H9 (cell line): Measurements from ENCODE around the gene JAK1. TPM values are rescaled to one million over a fixed set of nuclear protein-coding genes. Genes with fewer than 3 reads are reported as not detected.
A peak's percentile ranks its signal among the peaks of the same experiment; 100 is the strongest.

Experiments
- DNase-seq: peaks from one replicate; pipeline ENCODE4 v3.0.0-alpha.2; 2017
- H2AFZ ChIP-seq: one replicate; pipeline ENCODE4 v1.6.1; 2013; ENCODE audit warnings: mild to moderate bottlenecking, low read length, control low read depth, moderate library complexity
- H2AK5ac ChIP-seq: 2 replicates; pipeline ENCODE4 v1.6.1; 2013; ENCODE audit warnings: low read length, control low read depth, mixed read lengths; ENCODE audit not compliant: insufficient read length
- H2BK120ac ChIP-seq: one replicate; pipeline ENCODE4 v1.6.1; 2013; ENCODE audit warnings: low read depth, mild to moderate bottlenecking, low read length, control low read depth, inconsistent platforms; ENCODE audit not compliant: poor library complexity, severe bottlenecking
- H2BK12ac ChIP-seq: 2 replicates; pipeline ENCODE4 v1.6.1; 2013; ENCODE audit warnings: low read length, control low read depth, mixed read lengths, low read depth; ENCODE audit not compliant: insufficient read length
- H2BK15ac ChIP-seq: 2 replicates; pipeline ENCODE4 v1.6.1; 2013; ENCODE audit warnings: low read depth, low read length, control low read depth
- H2BK20ac ChIP-seq: one replicate; pipeline ENCODE4 v1.6.1; 2013; ENCODE audit warnings: low read depth, mild to moderate bottlenecking, low read length, control low read depth, inconsistent platforms; ENCODE audit not compliant: poor library complexity, severe bottlenecking
- H2BK5ac ChIP-seq: 2 replicates; pipeline ENCODE4 v1.6.1; 2013; ENCODE audit warnings: low read length, control low read depth, mixed read lengths; ENCODE audit not compliant: insufficient read length
- H3K14ac ChIP-seq: 2 replicates; pipeline ENCODE4 v1.6.1; 2013; ENCODE audit warnings: low read length, control low read depth; ENCODE audit not compliant: insufficient read depth
- H3K18ac ChIP-seq: 2 replicates; pipeline ENCODE4 v1.6.1; 2013; ENCODE audit warnings: low read depth, mild to moderate bottlenecking, mixed read lengths, low read length, control low read depth; ENCODE audit not compliant: insufficient read length
- H3K23ac ChIP-seq: 2 replicates; pipeline ENCODE4 v1.6.1; 2013; ENCODE audit warnings: low read length, control low read depth, mixed read lengths, low read depth; ENCODE audit not compliant: insufficient read length
- H3K23me2 ChIP-seq: 2 replicates; pipeline ENCODE4 v1.6.1; 2013; ENCODE audit warnings: low read depth, mild to moderate bottlenecking, mixed read lengths, low read length, control low read depth; ENCODE audit not compliant: insufficient read length, poor library complexity, severe bottlenecking
- H3K27ac ChIP-seq: 2 replicates; pipeline ENCODE4 v1.5.1; 2013; ENCODE audit warnings: low read length, control low read depth, mixed read lengths, low read depth; ENCODE audit not compliant: insufficient read length
- H3K27me3 ChIP-seq: 2 replicates; pipeline ENCODE4 v1.6.1; 2013; ENCODE audit warnings: low read length, control low read depth, inconsistent platforms; ENCODE audit not compliant: insufficient read depth
- H3K4ac ChIP-seq: 2 replicates; pipeline ENCODE4 v1.6.1; 2013; ENCODE audit warnings: low read depth, mild to moderate bottlenecking, control low read depth, inconsistent platforms, low read length, moderate library complexity
- H3K4me1 ChIP-seq: 2 replicates; pipeline ENCODE4 v1.6.1; 2013; ENCODE audit warnings: low read length, control low read depth, inconsistent platforms; ENCODE audit not compliant: insufficient read depth
- H3K4me2 ChIP-seq: 2 replicates; pipeline ENCODE4 v1.6.1; 2013; ENCODE audit warnings: low read length, control low read depth, mixed read lengths; ENCODE audit not compliant: insufficient read length, insufficient read depth
- H3K56ac ChIP-seq: 2 replicates; pipeline ENCODE4 v1.6.1; 2013; ENCODE audit warnings: low read depth, mild to moderate bottlenecking, mixed read lengths, low read length, control low read depth; ENCODE audit not compliant: insufficient read length
- H3K79me1 ChIP-seq: 2 replicates; pipeline ENCODE4 v1.6.1; 2013; ENCODE audit warnings: low read depth, mild to moderate bottlenecking, moderate library complexity, low read length, control low read depth, inconsistent platforms; ENCODE audit not compliant: insufficient read depth, poor library complexity, severe bottlenecking
- H3K79me2 ChIP-seq: 2 replicates; pipeline ENCODE4 v1.6.1; 2013; ENCODE audit warnings: low read length, control low read depth, inconsistent platforms; ENCODE audit not compliant: insufficient read depth
- H3K9ac ChIP-seq: 2 replicates; pipeline ENCODE4 v1.6.1; 2013; ENCODE audit warnings: low read length, control low read depth, mixed read lengths; ENCODE audit not compliant: insufficient read length; ENCODE audit errors: extremely low read depth
- H3K9me3 ChIP-seq: one replicate; pipeline ENCODE4 v1.6.1; 2013; ENCODE audit warnings: low read depth, low read length, inconsistent platforms; ENCODE audit not compliant: control insufficient read depth
- H3T11ph ChIP-seq: one replicate; pipeline ENCODE4 v1.6.1; 2013; ENCODE audit warnings: mild to moderate bottlenecking, low read length, control low read depth, inconsistent platforms
- H4K20me1 ChIP-seq: one replicate; pipeline ENCODE4 v1.6.1; 2013; ENCODE audit not compliant: control insufficient read depth, insufficient read length, insufficient read depth
- H4K5ac ChIP-seq: 2 replicates; pipeline ENCODE4 v1.6.1; 2013; ENCODE audit warnings: low read depth, mild to moderate bottlenecking, mixed read lengths, low read length, control low read depth; ENCODE audit not compliant: insufficient read length
- H4K8ac ChIP-seq: replicated peaks from 2 replicates; pipeline ENCODE4 v1.6.1; 2013; ENCODE audit warnings: low read length, control low read depth, mixed read lengths, low read depth; ENCODE audit not compliant: insufficient read length
- H4K91ac ChIP-seq: 2 replicates; pipeline ENCODE4 v1.6.1; 2013; ENCODE audit warnings: low read depth, mild to moderate bottlenecking, moderate library complexity, mixed read lengths, low read length, control low read depth; ENCODE audit not compliant: insufficient read length
- H3K27ac Mint-ChIP-seq, 3 experiments: 2 replicates in 2 of 3; 3 replicates in 1 of 3; pipeline ENCODE4 v1.8.0; 2020 to 2021; ENCODE audit warnings: mixed read lengths in 3 of 3, mild to moderate bottlenecking in 1 of 3, moderate library complexity in 1 of 3
- H3K27me3 Mint-ChIP-seq: 2 replicates; pipeline ENCODE4 v1.8.0; 2021; ENCODE audit warnings: low read depth, mild to moderate bottlenecking, moderate library complexity, mixed read lengths
- H3K36me3 Mint-ChIP-seq, 3 experiments: 2 replicates in 2 of 3; 3 replicates in 1 of 3; pipeline ENCODE4 v1.8.0; 2020 to 2021; ENCODE audit warnings: low read depth in 3 of 3, mixed read lengths in 3 of 3; ENCODE audit not compliant: insufficient read depth in 1 of 3
- H3K4me1 Mint-ChIP-seq, 2 experiments: 2 replicates each; pipeline ENCODE4 v1.8.0; 2020; ENCODE audit warnings: mixed read lengths in 2 of 2
- H3K4me3 Mint-ChIP-seq, 2 experiments: 2 replicates in 1 of 2; 3 replicates in 1 of 2; pipeline ENCODE4 v1.8.0; 2020 to 2021; ENCODE audit warnings: mild to moderate bottlenecking in 2 of 2, mixed read lengths in 2 of 2, moderate library complexity in 1 of 2
- H3K9me3 Mint-ChIP-seq, 2 experiments: 2 replicates in 1 of 2; 3 replicates in 1 of 2; pipeline ENCODE4 v1.8.0; 2020; ENCODE audit warnings: mild to moderate bottlenecking in 2 of 2, mixed read lengths in 2 of 2, moderate library complexity in 1 of 2
- CTCF ChIP-seq: fragments of 200-600 bp; sonication (generic); conservative IDR thresholded peaks from 3 replicates; pipeline ENCODE4 v1.8.0; 2021; ENCODE audit warnings: antibody characterized with exemption, mild to moderate bottlenecking
- WGBS: extraction: QIAGEN DNeasy Blood & Tissue Kit; methylation state at CpG from one replicate; pipeline ENCODE4 v1.1.7; 2013; ENCODE audit warnings: missing lambda C conversion rate, low lambda C conversion rate, mixed read lengths; ENCODE audit not compliant: insufficient read length; ENCODE audit errors: extremely low coverage; 5-methylcytosine and 5-hydroxymethylcytosine counted together
- total RNA-seq: library from RNA; stranded (reverse); gene quantifications from 2 replicates; pipeline ENCODE4 v1.2.1, GENCODE V29; 2021

Gene JAK1
- total RNA-seq, 1 experiment from 2014 or later, result 12.8 TPM

- H3K9me3 Mint-ChIP-seq, result no peaks in the 10 kb centered on the region
- no peak overlapping the region for H3K23ac ChIP-seq
- H3K4me2 ChIP-seq, result no peak overlapping the region
- H3K18ac ChIP-seq, result no peak overlapping the region
- no peak overlapping the region for H3T11ph ChIP-seq
- no peak overlapping the region for H4K91ac ChIP-seq
- no peak overlapping the region for H2BK5ac ChIP-seq
- TF ChIP-seq CTCF, result no peak
- no peaks in the 10 kb centered on the region; the same call in 1 of the 2 replicates for H3K79me2 ChIP-seq
- no peaks in the 10 kb centered on the region for H3K79me1 ChIP-seq
- H3K9ac ChIP-seq, result no peak overlapping the region
- no peak overlapping the region for H4K8ac ChIP-seq
- peak overlapping the region in 2 of 3 experiments; percentile 1 to 14; a peak in 2 of 7 replicates for H3K27ac Mint-ChIP-seq
- no peak overlapping the region for H2BK20ac ChIP-seq
- no peak overlapping the region for H2BK120ac ChIP-seq
- H2AK5ac ChIP-seq, result no peak overlapping the region
- H3K14ac ChIP-seq, result no peak overlapping the region
- no peak overlapping the region for H3K27ac ChIP-seq
- no peaks in the 10 kb centered on the region for H3K27me3 ChIP-seq
- no CpG with 5 or more reads among the region's 4 CpGs for WGBS
- H2AFZ ChIP-seq, result no peak overlapping the region
- H3K4me3 Mint-ChIP-seq, result no peak overlapping the region; a peak in 1 of 5 replicates
- H4K20me1 ChIP-seq, result no peaks in the 10 kb centered on the region
- H3K4me1 Mint-ChIP-seq, result peaks cover 46 to 55% of the 10 kb centered on the region in 2 experiments
- no peak overlapping the region for H3K4ac ChIP-seq
- H4K5ac ChIP-seq, result no peak overlapping the region
- no peak overlapping the region for H2BK15ac ChIP-seq
- no peaks in the 10 kb centered on the region for H3K9me3 ChIP-seq
- H3K27me3 Mint-ChIP-seq, result no peaks in the 10 kb centered on the region; the same call in 1 of the 2 replicates
- H3K23me2 ChIP-seq, result no peaks in the 10 kb centered on the region
- DNase-seq, result no peak
- no peak overlapping the region for H2BK12ac ChIP-seq
- peaks cover 0 to 2% (median 0%) of the 10 kb centered on the region in 3 experiments; a peak in 1 of 7 replicates for H3K36me3 Mint-ChIP-seq
- H3K4me1 ChIP-seq, result peaks cover 9% of the 10 kb centered on the region
- no peak overlapping the region for H3K56ac ChIP-seq
These were observed 72.4 kb downstream of the JAK1 start for GRCh38 chr1:64893921-64894320.
